Measurements from ENCODE around the gene PLXNA2.

DNA sequence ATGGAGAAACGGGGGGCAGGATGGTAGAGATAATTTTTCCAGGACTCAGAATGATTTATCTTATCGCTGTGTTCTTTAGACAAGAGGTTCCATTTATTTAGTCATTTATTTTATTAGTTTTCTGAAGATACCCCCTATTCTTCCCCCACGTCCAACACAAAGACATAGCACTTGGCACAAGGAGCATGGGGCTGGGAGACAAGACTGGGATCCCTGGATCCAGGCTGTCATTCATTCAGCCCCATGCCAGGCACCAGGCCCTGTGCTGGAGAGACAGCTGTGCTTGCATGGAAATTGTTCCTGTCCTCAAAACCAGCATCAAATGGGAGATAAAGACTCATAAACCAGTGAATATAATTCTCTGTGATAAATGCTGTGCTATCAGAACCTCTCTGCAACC is 27.1 kb upstream of the PLXNA2 start:
- TF ChIP-seq, protein P1, sequence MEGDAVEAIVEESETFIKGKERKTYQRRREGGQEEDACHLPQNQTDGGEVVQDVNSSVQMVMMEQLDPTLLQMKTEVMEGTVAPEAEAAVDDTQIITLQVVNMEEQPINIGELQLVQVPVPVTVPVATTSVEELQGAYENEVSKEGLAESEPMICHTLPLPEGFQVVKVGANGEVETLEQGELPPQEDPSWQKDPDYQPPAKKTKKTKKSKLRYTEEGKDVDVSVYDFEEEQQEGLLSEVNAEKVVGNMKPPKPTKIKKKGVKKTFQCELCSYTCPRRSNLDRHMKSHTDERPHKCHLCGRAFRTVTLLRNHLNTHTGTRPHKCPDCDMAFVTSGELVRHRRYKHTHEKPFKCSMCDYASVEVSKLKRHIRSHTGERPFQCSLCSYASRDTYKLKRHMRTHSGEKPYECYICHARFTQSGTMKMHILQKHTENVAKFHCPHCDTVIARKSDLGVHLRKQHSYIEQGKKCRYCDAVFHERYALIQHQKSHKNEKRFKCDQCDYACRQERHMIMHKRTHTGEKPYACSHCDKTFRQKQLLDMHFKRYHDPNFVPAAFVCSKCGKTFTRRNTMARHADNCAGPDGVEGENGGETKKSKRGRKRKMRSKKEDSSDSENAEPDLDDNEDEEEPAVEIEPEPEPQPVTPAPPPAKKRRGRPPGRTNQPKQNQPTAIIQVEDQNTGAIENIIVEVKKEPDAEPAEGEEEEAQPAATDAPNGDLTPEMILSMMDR (IDR thresholded peaks at IDR 0.05; ENCODE audit: low read depth, low read length): no peak
- TF ChIP-seq EZH2phosphoT487 (IDR thresholded peaks at IDR 0.05; ENCODE audit: low read depth): no peak
